Activated CD8-positive, alpha-beta memory T cell treated with anti-CD3 and anti-CD28 coated beads for 36 hours (primary cell): ENCODE measurements around the gene BCHE. TPM values are rescaled to one million over a fixed set of nuclear protein-coding genes. Genes with fewer than 3 reads are reported as not detected.

Source experiments
- CTCF ChIA-PET: fragments of 350-600 bp; sonication (Branson Sonifier 250); formaldehyde crosslinking; loops from one replicate; lab custom pipeline; 2021; ENCODE audit warnings: antibody characterized with exemption; lab: Charles Lee
- POLR2A ChIA-PET: fragments of 350-600 bp; sonication (Branson Sonifier 250); formaldehyde crosslinking; loops from one replicate; lab custom pipeline; 2021; ENCODE audit warnings: antibody characterized with exemption; lab: Charles Lee
- total RNA-seq, 2 experiments: library from RNA; stranded (reverse); gene quantifications; one replicate each; pipeline ENCODE4 v1.2.3, GENCODE V29; 2021

BCHE gene
- total RNA-seq, 2 experiments from 2014 or later, result not detected

DNA sequence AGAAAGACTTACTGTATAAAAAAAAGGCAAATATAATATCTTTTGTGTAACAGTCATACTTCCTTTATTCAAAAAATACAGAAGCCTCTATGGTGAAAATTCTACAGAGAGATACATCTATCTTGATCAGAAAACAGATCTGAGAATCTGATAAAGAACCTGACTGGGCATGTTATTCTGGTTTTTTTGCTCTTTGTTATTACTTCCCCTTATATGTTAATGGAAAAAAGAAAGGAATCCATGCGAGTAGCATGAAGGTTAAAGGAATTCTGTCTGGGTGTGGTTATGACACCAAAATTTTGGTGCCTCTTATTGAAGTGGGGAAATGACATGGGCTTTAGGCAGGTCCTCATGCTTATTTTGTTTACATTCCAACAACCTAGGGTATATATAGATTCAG, 81.7 kb downstream of the BCHE start:
- ChIA-PET POLR2A (no interaction called here), CTCF (no interaction called here)

DNA sequence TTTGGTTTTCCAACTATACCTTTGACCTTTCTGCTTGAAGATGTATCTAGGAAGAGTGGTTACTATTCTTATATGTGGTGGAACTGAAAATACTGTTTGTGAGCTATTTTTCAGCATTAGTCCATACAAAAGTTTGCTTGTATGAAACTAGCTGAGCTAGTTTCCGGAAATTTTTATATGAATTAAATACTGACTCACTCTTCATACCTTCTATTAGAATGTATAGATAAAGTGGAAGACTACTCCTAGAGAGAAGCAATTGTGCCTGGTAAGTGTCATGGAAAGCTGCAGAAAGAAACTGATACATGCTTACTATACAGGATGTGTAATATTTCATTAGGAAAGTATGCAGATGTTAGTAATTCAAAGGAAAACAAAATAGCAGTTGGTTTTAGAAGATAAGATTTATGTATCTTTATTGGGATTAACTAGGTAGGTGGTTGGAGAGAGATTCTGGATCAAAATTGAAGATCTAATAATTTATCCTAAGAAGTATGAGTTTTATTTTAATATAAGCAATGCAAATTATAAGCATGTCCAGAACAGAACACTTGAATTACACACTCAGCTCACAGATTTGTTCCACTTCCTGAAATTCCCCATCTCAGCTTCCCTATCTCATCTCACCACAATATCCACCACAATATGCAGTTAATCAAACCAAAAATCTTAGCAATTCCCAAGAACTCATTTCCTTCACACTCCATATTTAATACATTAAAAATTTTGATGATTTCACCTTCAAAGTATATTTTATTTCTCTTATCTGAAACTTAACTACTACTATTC, 82.8 kb downstream of the BCHE start:
- POLR2A ChIA-PET, result no interaction called here
- CTCF ChIA-PET, result no interaction called here

DNA sequence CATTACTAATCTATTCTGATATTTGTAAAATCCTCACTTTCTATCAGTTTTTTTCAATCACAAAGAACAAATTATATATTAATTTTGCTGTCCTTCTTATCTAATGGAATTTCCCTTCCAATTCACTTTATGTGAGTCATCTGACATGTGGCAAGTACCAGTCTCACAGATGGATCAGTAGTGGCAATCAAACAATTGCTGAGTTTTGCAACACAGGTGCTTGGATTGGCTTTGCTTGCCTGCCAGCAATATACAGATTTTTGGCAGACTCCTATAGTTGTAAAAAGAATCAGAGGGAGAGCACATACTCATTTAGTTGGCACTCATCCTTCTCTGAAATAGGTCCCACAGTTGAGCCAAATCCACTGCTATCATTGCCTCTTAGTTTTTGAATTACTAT, 83.7 kb downstream of the BCHE start:
- POLR2A ChIA-PET, result no interaction called here
- CTCF ChIA-PET, result no interaction called here

DNA sequence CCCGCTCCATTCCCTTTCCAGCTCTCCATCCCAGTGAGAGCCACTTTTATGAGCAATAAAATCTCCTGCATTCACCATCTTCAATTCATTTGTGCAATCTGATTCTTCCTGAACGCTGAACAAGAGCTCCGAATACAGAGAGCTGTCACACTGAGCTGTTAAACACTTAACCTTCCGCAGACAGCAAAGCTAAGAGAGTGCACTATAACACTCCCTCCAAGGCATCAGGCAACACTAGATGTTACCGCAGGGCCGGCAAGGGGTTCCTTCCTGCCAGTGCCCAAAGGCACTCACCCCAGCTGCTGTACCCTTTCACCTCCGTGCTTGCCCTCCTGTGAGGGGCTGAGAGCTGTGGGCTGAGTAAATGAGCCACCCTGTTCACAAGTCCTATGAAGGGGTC, 85.6 kb downstream of the BCHE start:
- ChIA-PET POLR2A (no interaction called here), CTCF (interaction anchor here (0.6 kb wide), 1 partner anchor 93 kb away, joined by 3 read pairs; no protein-coding TSS in a partner anchor)

DNA sequence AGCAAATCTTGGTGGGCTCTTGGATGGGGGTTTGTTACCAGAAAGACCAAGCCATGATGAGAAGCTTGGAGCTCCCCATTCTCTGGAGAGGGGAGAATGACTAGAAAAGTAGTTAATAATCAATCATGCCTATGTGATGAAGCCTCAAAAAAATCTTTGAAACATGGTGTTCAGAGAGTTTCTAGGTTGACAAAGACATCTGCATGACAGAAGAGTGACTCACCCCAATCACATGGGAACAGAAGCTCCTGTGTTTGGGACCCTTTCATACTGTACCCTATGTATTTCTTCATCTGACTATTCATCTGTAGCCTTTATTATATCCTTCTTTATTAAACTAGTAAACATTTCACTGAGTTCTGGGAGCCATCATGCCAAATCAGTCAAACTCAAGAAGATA, 87.4 kb downstream of the BCHE start:
- CTCF ChIA-PET, result no interaction called here

GRCh38 chr3:165749241-165749640, 88.0 kb downstream of the BCHE start:
- CTCF ChIA-PET, result no interaction called here
- POLR2A ChIA-PET, result no interaction called here

More for the DNA sequence above, 87.4 kb downstream of the BCHE start:
- POLR2A ChIA-PET, result no interaction called here

- CTCF ChIA-PET, result no interaction called here
- POLR2A ChIA-PET, result no interaction called here
Measured at GRCh38 chr3:165748094-165748493, 89.1 kb downstream of the BCHE start.

GRCh38 chr3:165746874-165747273, 90.3 kb downstream of the BCHE start:
- CTCF ChIA-PET, result no interaction called here
- POLR2A ChIA-PET, result no interaction called here

GRCh38 chr3:165744025-165744424, 93.2 kb downstream of the BCHE start:
- CTCF ChIA-PET, result no interaction called here
- POLR2A ChIA-PET, result no interaction called here

DNA sequence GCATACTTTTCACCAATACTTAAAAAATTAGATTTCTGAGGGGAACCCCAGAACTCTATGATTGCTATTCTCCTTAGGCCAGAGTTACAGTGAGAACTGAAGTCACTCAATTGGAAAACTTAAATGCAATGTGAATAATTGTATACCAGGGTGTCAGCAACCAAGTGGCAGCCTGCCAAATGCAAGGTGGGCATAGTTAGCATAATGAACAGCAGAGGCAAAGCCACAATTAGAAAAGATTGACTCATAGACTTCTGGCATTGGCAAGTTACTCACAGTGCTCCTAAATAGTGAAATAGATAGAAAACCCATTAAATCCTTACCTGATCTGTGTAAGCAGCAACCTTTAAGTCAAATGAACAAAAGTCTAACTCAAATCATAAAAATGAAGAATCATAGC, 94.9 kb downstream of the BCHE start:
- POLR2A ChIA-PET, result no interaction called here

GRCh38 chr3:165729756-165730155, 107.5 kb downstream of the BCHE start:
- ChIA-PET CTCF (no interaction called here), POLR2A (no interaction called here)

More for the DNA sequence above, 94.9 kb downstream of the BCHE start:
- CTCF ChIA-PET, result no interaction called here

DNA sequence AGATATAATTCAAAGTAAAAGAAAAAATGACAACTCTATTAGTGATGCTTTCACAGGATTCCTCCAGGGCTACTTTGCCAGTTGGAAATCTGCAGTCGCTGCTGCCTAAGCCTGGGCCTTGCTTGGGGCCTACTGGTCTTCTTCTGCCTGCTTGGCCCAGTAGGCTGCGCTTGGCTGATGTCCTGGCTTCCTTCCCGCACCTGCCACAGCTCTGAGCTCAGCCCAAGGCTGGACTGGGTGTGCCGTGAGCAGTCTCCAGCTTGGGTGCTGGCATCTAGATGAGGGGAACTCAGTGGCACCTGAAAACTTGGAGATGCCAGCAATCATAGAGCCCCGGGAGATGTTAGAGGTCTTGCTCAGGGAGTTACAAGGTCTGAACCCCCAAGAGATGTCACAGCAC, 108.3 kb downstream of the BCHE start:
- POLR2A ChIA-PET, result no interaction called here

GRCh38 chr3:165725296-165725695, 111.9 kb downstream of the BCHE start:
- POLR2A ChIA-PET, result no interaction called here
- CTCF ChIA-PET, result no interaction called here

More for the DNA sequence above, 108.3 kb downstream of the BCHE start:
- CTCF ChIA-PET, result no interaction called here
